K562 (cell line): ENCODE results near the gene EFNA2. TPM values are rescaled to one million over a fixed set of nuclear protein-coding genes. Genes with fewer than 3 reads are reported as not detected.

Experiments
- ARID2 ChIP-seq: fragments of 450-650 bp; IDR thresholded peaks from 2 replicates; pipeline ENCODE4 v1.6.1; 2017; ENCODE audit warnings: antibody characterized with exemption, mild to moderate bottlenecking
- BHLHE40 ChIP-seq: IDR thresholded peaks from 2 replicates; pipeline ENCODE4 v1.6.1; 2011; ENCODE audit warnings: low read length, improper control_type of control experiment
- CCAR2 ChIP-seq: fragments of 200-400 bp; formaldehyde crosslinking; IDR thresholded peaks from 2 replicates; pipeline ENCODE4 v1.6.1; 2017; ENCODE audit warnings: mild to moderate bottlenecking, low read depth, low read length
- CEBPZ ChIP-seq: fragments of 150-350 bp; IDR thresholded peaks from 2 replicates; pipeline ENCODE4 v1.6.1; 2014; ENCODE audit warnings: low read depth, mild to moderate bottlenecking, low read length, borderline replicate concordance
- CTBP1 ChIP-seq: fragments of 450-650 bp; IDR thresholded peaks from 2 replicates; pipeline ENCODE4 v1.6.1; 2016; ENCODE audit warnings: borderline replicate concordance
- ETS2 ChIP-seq: IDR thresholded peaks from 2 replicates; pipeline ENCODE4 v1.6.1; 2016; ENCODE audit warnings: borderline replicate concordance, missing genetic modification characterization, mild to moderate bottlenecking, moderate library complexity, missing compliant biosample characterization; ENCODE audit not compliant: poor library complexity, severe bottlenecking
- HMBOX1 ChIP-seq: sonication (generic); IDR thresholded peaks from 2 replicates; pipeline ENCODE4 v1.6.1; 2016
- KLF1 ChIP-seq: fragments of 450-650 bp; IDR thresholded peaks from 2 replicates; pipeline ENCODE4 v1.6.1; 2016; ENCODE audit warnings: missing genetic modification characterization, missing compliant biosample characterization
- KLF10 ChIP-seq: fragments of 250-450 bp; sonication (Bioruptor Pico); IDR thresholded peaks from 2 replicates; pipeline ENCODE4 v1.6.1; 2021; ENCODE audit warnings: matching md5 sums
- MAZ ChIP-seq, 2 experiments: fragments of 450-650 bp in 1 of 2; sonication (generic) in 1 of 2; formaldehyde crosslinking; IDR thresholded peaks in 1 of 2; conservative IDR thresholded peaks in 1 of 2; 2 replicates each; pipeline versions ENCODE4 v1.4.0 to v1.5.0; 2020; ENCODE audit warnings: mild to moderate bottlenecking in 1 of 2, missing genetic modification reagents in 1 of 2
- MECOM ChIP-seq: fragments of 250-450 bp; sonication (Bioruptor Pico); IDR thresholded peaks from 2 replicates; pipeline ENCODE4 v1.8.0; 2022; ENCODE audit warnings: inconsistent platforms
- MYBL2 ChIP-seq, 2 experiments: fragments of 450-650 bp in 1 of 2; sonication (generic) in 1 of 2; formaldehyde crosslinking in 1 of 2; IDR thresholded peaks; 2 replicates each; pipeline versions ENCODE4 v1.6.1 to v1.8.1; 2017 to 2022; ENCODE audit warnings: borderline replicate concordance in 1 of 2, inconsistent platforms in 1 of 2, low read depth in 1 of 2, mild to moderate bottlenecking in 1 of 2, missing genetic modification reagents in 1 of 2, moderate library complexity in 1 of 2
- MYNN ChIP-seq, 2 experiments: sonication (generic); formaldehyde crosslinking in 1 of 2; IDR thresholded peaks; 2 replicates each; pipeline versions ENCODE4 v1.5.0 to v1.6.1; 2016 to 2020; ENCODE audit warnings: antibody characterized with exemption in 1 of 2, missing genetic modification reagents in 1 of 2
- PHF20 ChIP-seq: fragments of 450-650 bp; IDR thresholded peaks from 2 replicates; pipeline ENCODE4 v1.6.1; 2018; ENCODE audit not compliant: partially characterized antibody
- ZNF143 ChIP-seq: sonication (generic); formaldehyde crosslinking; IDR thresholded peaks from 2 replicates; pipeline ENCODE4 v1.9.0; 2022; ENCODE audit warnings: mild to moderate bottlenecking, missing genetic modification reagents
- ZNF561 ChIP-seq: fragments of 450-650 bp; formaldehyde crosslinking; conservative IDR thresholded peaks from 2 replicates; pipeline ENCODE4 v1.4.0; 2020; ENCODE audit warnings: mild to moderate bottlenecking, moderate library complexity
- ZNF584 ChIP-seq: fragments of 200-800 bp; sonication (Bioruptor generic); IDR thresholded peaks from 2 replicates; pipeline ENCODE4 v1.6.1; 2016; ENCODE audit warnings: low read depth, mild to moderate bottlenecking, missing genetic modification characterization, missing compliant biosample characterization
- ZNF717 ChIP-seq: fragments of 250-450 bp; sonication (Bioruptor Pico); IDR thresholded peaks from 2 replicates; pipeline ENCODE4 v1.5.0; 2021
- polyA plus RNA-seq, 8 experiments: library from polyadenylated mRNA; depleted of rRNA in 4 of 8; stranded (reverse) in 5 of 8; unstranded in 3 of 8; fragments of >200 nt; fragmentation: Nextera tagmentation in 2 of 8; fragmentation: Illumina TruSeq in 1 of 8; extraction: Ambion mirVana in 2 of 8; extraction: Trizol in 1 of 8; gene quantifications; 2 replicates each; pipeline versions ENCODE4 v1.2.1 to v1.2.3, GENCODE V29; 2011 to 2014; ENCODE audit warnings: inconsistent platforms in 1 of 8, missing spikeins in 1 of 8
- total RNA-seq, 7 experiments: library from RNA; depleted of rRNA in 6 of 7; stranded (reverse); fragments of >200 nt in 6 of 7; fragmentation: Illumina TruSeq in 2 of 7; extraction: Trizol in 2 of 7; gene quantifications; 2 replicates each; pipeline versions ENCODE4 v1.2.1 to v1.2.3, GENCODE V29; 2011 to 2021; ENCODE audit warnings: low replicate concordance in 1 of 7
- TF ChIP-seq, protein P1 (sequence below): fragments of 250-450 bp; sonication (Bioruptor Pico); IDR thresholded peaks from 2 replicates; pipeline ENCODE4 v1.8.0; 2022; ENCODE audit warnings: moderate library complexity, mild to moderate bottlenecking, inconsistent platforms
- TF ChIP-seq, protein P2 (sequence below): fragments of 250-450 bp; sonication (Bioruptor Pico); IDR thresholded peaks from 2 replicates; pipeline ENCODE4 v1.5.0; 2020; ENCODE audit warnings: mild to moderate bottlenecking

EFNA2 gene
- total and polyA plus RNA-seq, 9 of the 15 experiments (the other 6 are each of a cell fraction or from before 2014, with no cell fraction given): 0.11 to 0.44 (median 0.15) TPM; not detected in 6

GRCh38 chr19:1279782-1280341 is 5.8 kb upstream of the EFNA2 start (continued):
- TF ChIP-seq MYBL2 (IDR thresholded peaks at IDR 0.05; ENCODE audit: low read depth): no peak
- no peak for TF ChIP-seq MYBL2 (CRISPR knock-in tag; IDR thresholded peaks at IDR 0.05; ENCODE audit: borderline replicate concordance)
- TF ChIP-seq ARID2: no peak
- TF ChIP-seq PHF20: peak; percentile 48
- TF ChIP-seq, protein P1, sequence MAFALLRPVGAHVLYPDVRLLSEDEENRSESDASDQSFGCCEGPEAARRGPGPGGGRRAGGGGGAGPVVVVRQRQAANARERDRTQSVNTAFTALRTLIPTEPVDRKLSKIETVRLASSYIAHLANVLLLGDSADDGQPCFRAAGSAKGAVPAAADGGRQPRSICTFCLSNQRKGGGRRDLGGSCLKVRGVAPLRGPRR (CRISPR knock-in tag): no peak
- peak in 1 of 2 experiments; percentile 56; a peak in 2 of 4 replicates for TF ChIP-seq MAZ (CRISPR knock-in tag; conservative IDR thresholded peaks at IDR 0.05 in 1 of 2, IDR thresholded peaks at IDR 0.05 in 1 of 2)
- TF ChIP-seq KLF10 (CRISPR knock-in tag): no peak
- no peak for TF ChIP-seq CCAR2
- TF ChIP-seq HMBOX1: no peak
- no peak for TF ChIP-seq CEBPZ
- no peak for TF ChIP-seq BHLHE40
- TF ChIP-seq ZNF717 (CRISPR knock-in tag): no peak
- TF ChIP-seq ZNF584 (CRISPR knock-in tag): no peak
- no peak for TF ChIP-seq KLF1 (tag)
- TF ChIP-seq, protein P2, sequence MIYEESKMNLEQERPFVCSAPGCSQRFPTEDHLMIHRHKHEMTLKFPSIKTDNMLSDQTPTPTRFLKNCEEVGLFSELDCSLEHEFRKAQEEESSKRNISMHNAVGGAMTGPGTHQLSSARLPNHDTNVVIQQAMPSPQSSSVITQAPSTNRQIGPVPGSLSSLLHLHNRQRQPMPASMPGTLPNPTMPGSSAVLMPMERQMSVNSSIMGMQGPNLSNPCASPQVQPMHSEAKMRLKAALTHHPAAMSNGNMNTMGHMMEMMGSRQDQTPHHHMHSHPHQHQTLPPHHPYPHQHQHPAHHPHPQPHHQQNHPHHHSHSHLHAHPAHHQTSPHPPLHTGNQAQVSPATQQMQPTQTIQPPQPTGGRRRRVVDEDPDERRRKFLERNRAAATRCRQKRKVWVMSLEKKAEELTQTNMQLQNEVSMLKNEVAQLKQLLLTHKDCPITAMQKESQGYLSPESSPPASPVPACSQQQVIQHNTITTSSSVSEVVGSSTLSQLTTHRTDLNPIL (CRISPR knock-in tag): no peak
- no peak for TF ChIP-seq ZNF143 (CRISPR knock-in tag)
- no peak for TF ChIP-seq ETS2
- TF ChIP-seq MECOM (CRISPR knock-in tag): no peak
- no peak for TF ChIP-seq CTBP1
- peak; percentile 51; the same call in 1 of the 2 replicates for TF ChIP-seq MYNN (IDR thresholded peaks at IDR 0.05)
- TF ChIP-seq MYNN (CRISPR knock-in tag; IDR thresholded peaks at IDR 0.05): no peak
- TF ChIP-seq ZNF561 (CRISPR knock-in tag): no peak
